ENCODE results near the gene ZBTB8B.

The ZBTB8B gene

DNA sequence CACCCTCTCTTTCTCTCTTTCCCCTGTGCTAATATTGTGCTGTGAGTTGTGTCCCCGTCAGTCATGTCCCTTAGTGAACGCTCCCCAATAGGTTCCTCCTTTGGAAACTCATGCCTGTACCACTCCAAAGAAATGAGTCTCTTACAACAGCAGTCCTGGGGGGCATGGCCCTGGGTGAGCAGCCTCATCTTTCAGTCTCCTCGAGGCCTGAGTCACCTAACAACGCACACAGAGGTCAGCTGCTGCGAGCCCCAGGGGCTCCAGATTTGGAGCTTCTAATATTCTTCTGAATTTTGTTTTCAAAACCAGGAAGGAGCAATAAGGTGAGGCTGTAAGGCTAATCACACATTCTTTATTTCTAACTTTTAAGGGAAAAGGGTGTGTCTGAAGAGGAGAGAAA lies 43.9 kb downstream of the ZBTB8B start:
- DNase-seq (ENCODE audit: low read depth) = no peak

DNA sequence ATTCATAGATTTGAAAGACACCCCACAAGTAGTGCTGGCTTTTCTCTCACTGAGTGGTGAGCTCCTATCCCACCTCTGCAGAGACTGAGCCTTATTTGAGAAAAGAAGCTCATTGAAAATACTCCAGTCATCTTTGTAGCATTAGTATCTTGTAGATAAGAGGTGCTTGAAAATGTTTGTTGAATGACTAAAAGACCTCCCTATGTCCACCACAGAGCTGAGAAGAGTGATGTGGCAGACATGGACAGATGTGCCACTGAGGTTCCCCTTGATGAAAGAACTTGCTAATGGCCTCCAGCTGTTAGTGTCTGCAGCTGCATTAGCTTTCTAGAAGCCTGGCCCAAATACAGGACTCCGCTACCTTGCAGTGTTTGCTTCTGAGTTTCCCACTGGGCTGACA lies 45.1 kb downstream of the ZBTB8B start:
- no peak for DNase-seq (ENCODE audit: low read depth)
